Inferior parietal cortex (tissue), 1 donor: ENCODE data around the gene DHRS4L2.
"Not testable (repeated sequence)": the region's sequence is repeated elsewhere in the genome, so short reads cannot be mapped to it uniquely, and the experiment has no call there.

Experiments
- DNase-seq: peaks from one replicate; pipeline ENCODE4 v3.0.0-alpha.2; 2016; ENCODE audit errors: extremely low spot score

DHRS4L2 gene

DNA sequence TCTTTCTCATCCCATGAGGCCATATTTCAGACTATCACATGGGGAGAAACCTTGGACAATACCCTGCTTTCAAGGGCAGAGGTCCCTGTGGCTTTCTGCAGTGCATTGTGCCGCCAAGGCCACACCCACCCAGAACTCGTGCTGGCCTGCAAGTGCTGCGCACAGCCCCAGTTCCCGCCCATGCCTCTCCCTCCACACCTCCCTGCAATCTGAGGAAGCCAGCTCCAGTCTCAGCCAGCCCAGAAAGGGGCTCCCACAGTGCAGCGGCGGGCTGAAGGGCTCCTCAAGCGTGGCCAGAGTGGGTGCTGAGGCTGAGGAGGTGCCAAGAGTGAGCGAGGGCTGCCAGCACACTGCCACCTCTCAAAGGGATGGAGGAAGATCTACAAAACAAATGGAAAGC, 15.6 kb upstream of the DHRS4L2 start:
- DNase-seq = not testable (repeated sequence)

DNA sequence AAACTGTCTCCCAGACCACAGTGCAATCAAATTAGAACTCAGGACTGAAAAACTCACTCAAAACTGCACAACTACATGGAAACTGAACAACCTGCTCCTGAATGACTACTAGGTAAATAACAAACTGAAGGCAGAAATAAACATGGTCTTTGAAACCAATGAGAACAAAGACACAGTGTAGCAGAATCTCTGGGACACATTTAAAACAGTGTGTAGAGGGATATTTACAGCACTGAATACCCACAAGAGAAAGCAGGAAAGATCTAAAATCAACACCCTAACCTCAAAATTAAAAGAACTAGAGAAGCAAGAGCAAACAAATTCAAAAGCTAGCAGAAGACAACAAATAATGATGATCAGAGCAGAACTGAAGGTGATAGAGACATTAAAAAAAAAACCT, 14.7 kb upstream of the DHRS4L2 start:
- DNase-seq = not testable (repeated sequence)

DNA sequence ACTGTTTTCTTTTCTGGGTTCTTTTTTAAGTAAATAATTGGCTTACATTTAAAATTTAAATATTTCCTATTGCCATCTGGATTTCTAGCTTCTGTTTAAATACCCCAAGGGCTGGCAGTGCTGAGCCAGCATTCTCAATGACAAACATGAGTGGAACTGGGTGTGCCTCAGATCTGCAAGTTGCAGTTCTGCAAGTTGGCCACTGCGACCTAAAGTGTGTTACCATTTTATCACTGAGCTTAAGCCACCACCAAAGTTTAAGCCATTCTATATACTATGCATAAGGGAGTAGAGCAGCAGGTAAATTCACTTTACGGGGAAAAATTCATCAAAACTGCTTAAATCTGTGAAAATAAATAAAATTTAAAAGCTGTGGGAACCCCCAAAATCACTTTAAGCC, 11.5 kb upstream of the DHRS4L2 start:
- DNase-seq = not testable (repeated sequence)

DNA sequence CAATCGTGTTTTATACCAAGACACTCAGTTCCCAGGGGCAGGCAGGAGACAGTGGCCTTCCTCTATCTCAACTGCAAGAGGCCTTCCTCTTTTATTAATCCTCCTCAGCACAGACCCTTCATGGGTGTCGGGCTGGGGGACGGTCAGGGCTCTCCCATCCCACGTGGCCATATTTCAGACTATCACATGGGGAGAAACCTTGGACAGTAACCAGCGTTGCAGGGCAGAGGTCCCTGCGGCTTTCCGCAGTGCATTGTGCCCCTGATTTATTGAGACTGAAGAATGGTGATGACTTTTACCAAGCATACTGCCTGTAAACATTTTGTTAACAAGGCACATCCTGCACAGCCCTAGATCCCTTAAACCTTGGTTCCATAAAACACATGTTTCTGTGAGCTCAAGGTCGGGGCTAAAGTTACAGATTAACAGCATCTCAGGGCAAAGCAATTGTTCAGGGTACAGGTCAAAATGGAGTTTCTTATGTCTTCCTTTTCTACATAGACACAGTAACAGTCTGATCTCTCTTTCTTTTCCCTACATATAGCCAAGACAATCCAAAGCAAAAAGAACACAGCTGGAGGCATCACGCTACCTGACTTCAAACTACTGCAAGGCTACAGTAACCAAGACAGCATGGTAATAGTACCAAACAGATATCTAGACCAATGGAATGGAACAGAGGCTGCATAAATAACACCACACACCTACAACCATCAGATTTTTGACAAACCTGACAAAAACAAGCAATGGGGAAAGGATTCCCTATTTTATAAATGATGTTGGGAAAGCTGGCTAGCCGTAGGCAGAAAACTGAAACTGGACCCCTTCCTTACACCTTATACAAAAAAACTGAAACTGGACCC, 6.5 kb upstream of the DHRS4L2 start:
- DNase-seq = not testable (repeated sequence)

GRCh38 chr14:23984891-23985602, 3.7 kb upstream of the DHRS4L2 start:
- DNase-seq = no peak

GRCh38 chr14:23988223-23988606, 514 bp upstream of the DHRS4L2 start:
- not testable (repeated sequence) for DNase-seq

- not testable (repeated sequence) for DNase-seq
These were observed 1.2 kb downstream of the DHRS4L2 start for GRCh38 chr14:23989734-23990445.

- not testable (repeated sequence) for DNase-seq
These were observed 2.2 kb downstream of the DHRS4L2 start for GRCh38 chr14:23990961-23991360.

DNA sequence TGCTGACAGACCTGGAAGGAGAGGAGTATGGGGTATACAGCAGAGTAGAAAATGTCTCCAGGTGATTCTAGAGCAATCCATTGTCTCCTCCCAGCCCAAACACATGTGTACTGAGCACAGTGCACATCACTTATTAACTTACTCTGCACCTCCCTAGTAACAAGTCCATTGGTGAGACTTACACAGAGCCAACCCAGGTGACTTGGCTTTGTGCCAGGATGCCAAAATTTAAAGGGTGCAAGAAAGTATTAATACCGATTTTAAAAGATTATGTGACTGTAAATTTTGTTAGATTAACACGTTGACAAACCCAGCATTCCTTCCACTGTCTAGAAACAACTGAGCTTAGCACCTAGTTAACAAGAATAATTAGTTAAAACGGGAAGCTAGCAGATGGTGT, 4.3 kb downstream of the DHRS4L2 start:
- not testable (repeated sequence) for DNase-seq

GRCh38 chr14:23996009-23996408, 7.3 kb downstream of the DHRS4L2 start:
- not testable (repeated sequence) for DNase-seq

DNA sequence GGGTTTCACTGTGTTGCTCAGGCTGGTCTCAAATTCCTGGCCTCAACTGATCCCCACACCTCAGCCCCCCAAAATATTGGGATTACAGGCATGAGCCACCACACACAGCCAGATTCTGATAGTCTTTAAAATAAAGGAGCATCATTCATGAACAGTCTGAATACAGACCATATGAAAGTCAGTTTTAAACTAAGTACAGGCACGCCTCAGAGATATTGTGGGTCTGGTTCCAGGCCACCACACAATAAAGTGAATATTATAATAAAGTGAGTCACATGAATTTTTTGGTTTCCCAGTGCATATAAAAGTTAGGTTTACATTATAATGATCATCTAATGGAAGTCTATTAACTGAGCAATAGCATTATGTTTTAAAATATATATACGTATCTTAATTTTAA, 8.1 kb downstream of the DHRS4L2 start:
- not testable (repeated sequence) for DNase-seq

- DNase-seq = not testable (repeated sequence)
These were observed 10.9 kb downstream of the DHRS4L2 start for GRCh38 chr14:23999640-24000039.

- DNase-seq = not testable (repeated sequence)
These were observed 12.3 kb downstream of the DHRS4L2 start for GRCh38 chr14:24001078-24001477.

GRCh38 chr14:24001679-24002078, 12.9 kb downstream of the DHRS4L2 start:
- DNase-seq = not testable (repeated sequence)

DNA sequence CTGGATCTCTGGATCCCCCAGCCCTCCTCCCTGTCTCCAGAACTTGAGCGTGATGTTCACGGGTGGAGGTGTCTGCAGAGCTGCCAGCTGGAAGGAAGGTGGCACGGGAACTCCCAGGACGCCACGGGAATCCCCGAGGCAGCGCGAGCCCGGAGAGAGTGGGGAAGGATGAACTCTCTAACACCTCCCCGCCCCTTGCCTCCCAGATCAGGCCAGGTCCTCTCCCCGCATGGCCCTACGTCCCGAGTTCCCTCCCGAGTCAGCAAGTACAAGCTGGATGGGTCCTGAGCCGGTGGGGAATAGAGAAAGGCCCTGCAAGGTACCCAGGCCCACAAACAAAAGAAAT, 17.7 kb downstream of the DHRS4L2 start:
- not testable (repeated sequence) for DNase-seq

DNA sequence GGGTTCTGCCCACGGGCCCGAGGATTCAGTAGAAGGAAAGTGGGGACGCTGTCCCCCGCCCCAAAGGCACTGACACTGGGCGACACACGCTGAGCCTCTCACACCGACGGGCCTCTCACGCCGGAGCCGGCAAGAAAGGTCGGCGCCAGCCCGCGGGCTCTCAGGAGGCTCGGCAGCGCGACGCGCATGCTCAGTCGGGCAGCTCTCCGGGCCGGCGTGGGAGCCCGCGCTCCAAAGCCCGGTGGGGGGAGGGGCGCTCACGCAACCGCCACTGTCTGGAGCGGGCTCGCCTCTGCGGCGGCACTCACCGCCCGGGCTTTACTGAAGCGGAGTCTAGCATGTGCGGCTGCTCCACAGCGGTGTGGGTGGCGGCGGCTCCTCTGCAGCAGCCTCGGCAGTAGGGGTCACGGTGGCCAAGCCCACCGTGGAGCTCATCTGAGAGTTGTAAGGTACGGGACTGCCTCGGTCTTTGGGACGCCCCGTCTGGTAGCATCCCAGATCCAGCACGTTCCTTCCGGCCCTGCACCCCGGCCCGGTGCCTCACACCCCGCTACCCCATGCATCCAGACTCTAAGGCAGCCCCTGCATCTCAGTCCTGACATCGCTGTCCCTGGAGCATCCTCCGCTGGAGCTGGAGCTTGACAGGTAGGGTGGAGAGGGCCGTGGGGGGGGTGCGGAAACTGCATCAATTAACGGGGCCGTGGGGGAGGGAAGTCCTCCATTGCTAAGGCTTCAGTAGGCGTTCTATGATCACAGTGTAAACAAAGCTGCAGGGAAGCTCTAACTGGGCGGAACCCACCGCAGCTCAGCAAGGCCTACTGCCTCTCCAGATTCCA, 18.3 kb downstream of the DHRS4L2 start:
- DNase-seq = not testable (repeated sequence)

GRCh38 chr14:24011051-24011450, 22.3 kb downstream of the DHRS4L2 start:
- DNase-seq = no peak

GRCh38 chr14:24012726-24013273, 24.1 kb downstream of the DHRS4L2 start:
- not testable (repeated sequence) for DNase-seq

- peak; percentile 92 for DNase-seq
These were observed 25.2 kb downstream of the DHRS4L2 start for GRCh38 chr14:24013654-24014514.

DNA sequence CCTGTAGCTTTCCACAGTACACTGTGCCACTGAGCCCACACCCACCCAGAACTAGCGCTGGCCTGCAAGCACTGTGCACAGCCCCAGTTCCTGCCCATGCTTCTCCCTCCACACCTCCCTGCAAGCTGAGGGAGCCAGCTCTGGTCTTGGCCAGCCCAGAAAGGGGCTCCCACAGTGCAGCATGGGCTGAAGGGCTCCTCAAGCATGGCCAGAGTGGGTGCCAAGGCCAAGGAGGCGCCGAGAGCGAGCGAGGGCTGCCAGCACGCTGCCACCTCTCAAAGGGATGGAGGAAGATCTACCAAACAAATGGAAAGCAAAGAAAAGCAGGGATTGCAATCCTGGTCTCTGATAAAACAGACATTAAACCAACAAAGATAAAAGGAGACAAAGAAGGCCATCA, 27.0 kb downstream of the DHRS4L2 start:
- DNase-seq = not testable (repeated sequence)
